Stimulated activated CD8-positive, alpha-beta memory T cell treated with anti-CD3 and anti-CD28 coated beads, Interleukin-12 subunit alpha, Interleukin-12 subunit beta, amount 100 ng/mL, for 24 hours (primary cell): ENCODE measurements around the gene FAM181A.

Experiments used
- DNase-seq: peaks from one replicate; pipeline ENCODE4 v3.0.0-alpha.2; 2020; ENCODE audit errors: extremely low read depth

The FAM181A gene

GRCh38 chr14:93978735-93979134 is 51.6 kb downstream of the FAM181A start:
- DNase-seq = no peak
